22Rv1 (cell line): ENCODE measurements around the gene BANP.
"Not testable (repeated sequence)": the region's sequence is repeated elsewhere in the genome, so short reads cannot be mapped to it uniquely, and the experiment has no call there.

Experiments
- CTCF ChIP-seq: fragments of 450-650 bp; IDR thresholded peaks from 2 replicates; pipeline ENCODE4 v1.5.1; 2017; ENCODE audit warnings: mild to moderate bottlenecking
- ZFX ChIP-seq: fragments of 450-650 bp; IDR thresholded peaks from 2 replicates; pipeline ENCODE4 v1.6.1; 2017; ENCODE audit warnings: antibody characterized with exemption, borderline replicate concordance

GRCh38 chr16:87937231-87937542 is 14.0 kb upstream of the BANP start:
- not testable (repeated sequence) for TF ChIP-seq CTCF, ZFX
